HT-29 (cell line): ENCODE measurements around the gene TMEM132D. TPM values are rescaled to one million over a fixed set of nuclear protein-coding genes. Genes with fewer than 3 reads are reported as not detected.
"Not testable (repeated sequence)": the region's sequence is repeated elsewhere in the genome, so short reads cannot be mapped to it uniquely, and the experiment has no call there.

Experiments used
- DNase-seq: peaks from one replicate; pipeline ENCODE4 v3.0.0-alpha.2; 2015; ENCODE audit warnings: low spot score
- total RNA-seq: library from RNA; depleted of rRNA; stranded (reverse); fragments of >200 nt; shearing (Covaris generic); gene quantifications from 2 replicates; pipeline ENCODE4 v1.2.3, GENCODE V29; 2014; rRNA removed

TMEM132D gene
- not detected in 2 replicates for total RNA-seq

DNA sequence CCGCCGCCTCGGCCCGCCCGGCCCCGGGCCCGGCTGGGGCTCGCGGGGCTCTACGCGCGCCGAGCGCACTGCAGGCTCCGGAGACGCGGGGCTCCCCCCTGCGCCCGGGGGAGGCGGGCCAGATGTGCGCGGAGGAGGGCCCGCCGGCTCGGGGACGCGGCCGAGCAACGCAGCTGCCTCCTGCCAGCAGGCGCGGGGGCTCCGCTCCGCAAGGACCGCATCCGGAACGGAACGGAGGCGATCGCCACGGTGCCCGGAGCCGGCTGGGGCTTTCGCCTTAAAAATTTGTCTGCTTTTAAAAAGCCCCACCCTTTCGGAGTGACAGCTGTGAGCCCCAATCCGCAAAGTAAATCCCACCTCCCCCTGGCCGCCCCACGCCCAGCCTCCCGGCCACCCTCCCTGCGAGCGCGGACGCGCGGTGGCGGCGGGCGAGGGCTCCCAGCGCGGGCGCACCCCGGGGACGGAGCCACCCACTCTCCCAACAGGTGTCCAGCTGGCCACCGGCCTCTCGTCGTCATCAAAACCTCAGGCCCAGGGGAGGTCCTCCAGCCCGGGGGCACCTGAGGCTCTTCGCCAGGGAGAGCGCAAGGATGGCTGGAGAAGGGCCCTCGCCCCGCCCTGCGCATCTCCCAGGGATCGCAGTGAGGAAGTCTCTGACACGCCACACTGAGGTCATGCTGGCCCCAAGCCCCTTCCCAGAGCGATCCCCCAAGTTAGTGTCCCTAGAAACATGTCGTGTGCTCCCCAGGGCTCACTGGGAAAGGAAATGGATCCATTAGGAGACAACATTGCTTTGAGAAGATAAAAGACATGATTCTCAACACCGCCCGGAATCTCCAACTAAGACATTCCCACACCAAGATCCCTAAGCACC, at the start of gene TMEM132D:
TSS of gene TMEM132D (minus strand) at position 70 of the 874 bp plus-strand sequence.
- no peak for DNase-seq

DNA sequence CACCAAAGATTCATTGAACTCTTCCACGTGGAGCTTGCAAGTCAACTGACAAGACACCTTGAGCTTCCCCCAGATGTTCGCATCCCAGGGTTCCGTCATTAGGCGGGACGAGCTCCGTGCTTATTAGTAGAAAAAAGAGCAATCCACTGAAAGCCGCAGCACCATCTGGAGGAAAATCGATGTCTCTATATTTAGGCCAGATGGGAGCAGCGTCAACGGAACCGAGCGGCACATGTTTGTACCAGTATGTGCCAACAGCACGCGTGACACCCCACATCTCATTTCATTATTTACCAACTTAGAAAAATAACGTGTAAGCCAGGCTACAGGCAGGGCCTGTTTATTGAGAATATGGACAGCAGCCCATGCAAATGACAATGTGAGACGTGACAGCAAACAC, 45.8 kb upstream of the TMEM132D start:
- DNase-seq, result no peak

GRCh38 chr12:129941618-129942017, 37.8 kb upstream of the TMEM132D start:
- no peak for DNase-seq

- DNase-seq, result no peak
Measured at GRCh38 chr12:129938089-129938488, 34.3 kb upstream of the TMEM132D start.

GRCh38 chr12:129937426-129937825, 33.6 kb upstream of the TMEM132D start:
- DNase-seq, result no peak

DNA sequence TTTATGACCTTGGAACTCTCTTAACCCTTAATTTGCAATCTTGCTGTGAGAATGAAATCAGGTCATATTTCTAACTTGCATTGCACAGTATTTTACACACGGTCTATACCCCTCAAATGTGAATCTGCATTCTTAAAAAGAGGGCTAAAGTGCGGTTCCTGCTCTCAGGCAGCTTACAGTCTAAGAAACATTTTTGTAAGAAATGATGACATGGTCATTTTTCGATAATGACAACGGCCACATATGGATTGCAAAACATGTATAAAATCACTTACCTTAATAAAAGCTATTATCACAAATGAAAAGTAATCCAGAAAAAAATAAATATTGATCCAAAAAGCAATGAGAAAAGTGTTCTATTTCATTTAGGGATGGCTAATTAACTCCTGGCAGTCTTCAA, 24.8 kb upstream of the TMEM132D start:
- no peak for DNase-seq

GRCh38 chr12:129927316-129927900, 23.6 kb upstream of the TMEM132D start:
- no peak for DNase-seq

DNA sequence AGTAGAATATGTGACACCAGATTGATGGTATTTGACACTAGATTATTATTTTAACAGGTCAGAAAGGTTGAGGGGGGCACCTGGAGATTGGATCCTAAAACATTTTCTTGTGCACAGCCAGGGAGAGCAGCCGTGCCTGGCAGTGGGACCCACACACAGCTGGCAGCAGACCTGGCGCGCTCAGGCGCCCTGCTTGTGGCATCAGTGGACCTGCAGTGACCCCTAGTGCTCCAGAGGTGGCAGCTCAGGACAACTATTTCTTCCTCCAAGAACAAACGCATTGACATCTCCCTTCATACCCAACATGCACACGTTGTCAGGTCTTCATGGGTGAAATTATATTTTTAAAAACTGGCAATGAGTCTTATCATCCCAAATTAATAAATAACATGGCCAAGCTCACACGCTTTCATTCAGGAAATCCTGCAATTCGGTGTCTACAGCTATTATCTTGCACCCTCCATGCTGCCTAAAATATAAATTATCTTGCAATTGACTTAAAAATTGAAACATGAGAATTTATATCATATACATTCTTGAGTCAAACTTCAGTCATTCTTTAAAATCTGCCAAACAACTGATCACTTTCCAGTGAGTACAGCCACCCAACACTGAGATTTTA, 7.7 kb upstream of the TMEM132D start:
- peak; percentile 61 for DNase-seq

DNA sequence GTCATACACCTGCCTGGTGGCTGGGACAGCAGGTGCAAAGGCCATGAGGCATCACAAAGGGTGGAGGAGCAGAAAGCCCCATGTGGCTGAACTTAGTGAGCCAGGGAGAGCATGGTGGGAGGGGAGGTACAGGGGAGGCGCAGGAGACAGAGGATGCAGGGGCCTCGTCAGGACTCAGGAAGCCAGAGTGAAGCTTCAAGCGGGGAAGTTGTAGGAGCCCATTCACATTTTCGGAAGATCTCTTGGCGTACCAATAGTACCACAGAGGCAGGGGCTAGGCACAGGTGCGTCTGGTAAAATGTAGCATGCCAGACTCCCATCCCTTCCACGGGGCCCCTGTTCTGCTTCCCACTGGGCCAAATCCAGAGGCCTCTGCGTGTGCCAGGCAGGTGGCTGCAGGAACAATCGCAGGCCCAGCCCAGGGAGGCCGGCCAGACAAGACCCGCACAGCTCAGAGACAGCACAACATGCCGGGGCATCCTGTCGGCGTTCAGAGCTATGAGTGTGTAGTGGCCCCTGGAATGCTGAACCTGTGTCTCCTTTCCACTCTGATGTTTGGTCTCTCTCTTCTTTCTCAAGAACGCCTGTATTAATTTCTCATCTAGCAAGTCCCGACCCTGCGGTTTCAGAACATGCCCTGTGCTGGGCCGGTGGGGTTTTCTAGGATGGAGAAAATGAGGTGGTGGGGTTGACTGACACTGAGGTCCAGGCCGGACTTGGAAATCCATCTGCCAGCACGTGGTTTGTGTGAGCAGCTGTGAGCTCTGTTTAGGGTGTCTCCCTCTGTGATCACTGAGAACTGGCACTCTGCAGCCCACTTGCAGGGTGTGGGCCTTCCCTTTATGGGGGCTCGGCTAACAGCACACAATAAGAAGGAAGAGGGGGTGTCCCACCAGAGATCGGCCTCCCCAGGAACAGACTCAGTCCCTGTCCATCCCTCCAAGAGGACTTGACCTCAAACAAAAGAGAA, 5.5 kb upstream of the TMEM132D start:
- no peak for DNase-seq

- no peak for DNase-seq
Measured at GRCh38 chr12:129903092-129903945, 506 bp downstream of the TMEM132D start.

GRCh38 chr12:129902371-129903091, 1.3 kb downstream of the TMEM132D start:
- no peak for DNase-seq

DNA sequence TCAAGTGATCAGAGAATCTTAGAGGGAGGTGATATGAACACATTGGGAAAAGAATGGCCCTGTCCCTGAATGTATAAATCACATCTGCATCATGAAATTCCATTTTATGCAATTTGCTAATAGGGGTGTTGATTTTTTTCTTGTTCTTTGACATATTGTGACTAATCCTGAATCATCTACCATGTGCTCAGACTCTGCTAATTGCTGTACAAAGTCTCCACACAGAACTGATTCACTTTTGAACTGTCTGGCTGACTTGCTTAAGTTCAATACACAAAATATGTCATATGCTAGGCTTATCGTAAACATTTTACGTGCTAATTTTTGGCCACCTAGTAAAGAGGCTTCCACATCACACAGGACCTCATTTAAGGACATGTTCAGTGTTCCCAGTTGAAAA, 2.6 kb downstream of the TMEM132D start:
- DNase-seq, result no peak

DNA sequence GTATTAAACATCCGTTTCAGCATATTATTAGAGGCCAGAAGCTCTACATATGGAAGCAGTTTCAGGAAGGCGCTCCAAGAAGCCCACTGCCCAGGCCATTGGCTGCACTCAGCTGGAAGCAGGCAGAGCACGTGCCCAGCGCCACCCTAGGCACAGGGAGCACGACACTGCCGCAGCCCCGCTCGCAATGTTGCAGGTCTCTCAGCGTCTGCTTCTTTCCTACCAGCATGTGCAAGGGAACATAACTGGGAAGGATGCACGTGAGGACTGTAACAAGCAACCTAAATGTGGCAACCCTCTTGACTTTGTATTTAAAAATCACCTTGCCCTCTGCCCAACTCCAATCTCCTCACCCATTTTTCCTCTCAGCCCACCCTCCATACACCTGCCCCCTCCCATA, 3.5 kb downstream of the TMEM132D start:
- no peak for DNase-seq

- DNase-seq, result not testable (repeated sequence)
Measured at GRCh38 chr12:129899045-129899444, 4.8 kb downstream of the TMEM132D start.

DNA sequence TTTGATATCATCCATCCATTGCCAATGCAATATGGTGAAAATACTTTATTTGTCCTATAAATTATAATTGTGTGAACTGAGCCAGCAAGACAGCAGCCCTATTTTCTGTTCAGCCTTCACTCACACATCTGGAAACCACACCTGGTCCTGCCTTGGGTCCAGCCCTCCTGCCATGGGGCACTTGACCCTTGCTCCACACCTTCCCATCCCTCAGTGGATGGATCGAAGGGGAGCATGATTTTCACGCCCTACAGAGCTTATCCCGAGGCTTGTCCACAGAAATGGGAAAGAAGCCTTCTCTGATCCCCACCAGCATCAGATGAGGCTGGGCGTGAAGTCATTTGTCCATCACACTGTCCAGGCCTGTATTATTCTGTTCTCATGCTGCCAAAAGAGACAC, 10.1 kb downstream of the TMEM132D start:
- DNase-seq, result no peak

- no peak for DNase-seq
Measured at GRCh38 chr12:129887101-129887500, 16.7 kb downstream of the TMEM132D start.

DNA sequence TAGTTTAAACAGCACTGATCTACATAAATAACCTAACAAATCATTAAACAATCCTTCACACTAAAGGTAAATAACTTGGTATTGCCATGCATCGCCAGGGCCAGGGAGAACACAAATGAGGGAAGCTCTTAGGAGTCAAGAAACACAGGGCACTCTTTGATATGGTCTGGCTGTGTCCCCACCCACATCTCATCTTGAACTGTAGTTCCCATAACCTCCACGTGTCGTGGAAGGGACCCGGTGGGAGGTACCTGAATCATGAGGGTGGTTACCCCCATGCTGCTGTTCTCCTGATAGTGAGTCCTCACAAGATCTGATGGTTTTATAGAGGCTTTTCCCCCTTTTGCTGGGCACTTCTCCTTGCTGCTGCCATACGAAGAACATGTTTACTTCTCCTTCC, 17.3 kb downstream of the TMEM132D start:
- no peak for DNase-seq

GRCh38 chr12:129885287-129885686, 18.5 kb downstream of the TMEM132D start:
- DNase-seq, result no peak

GRCh38 chr12:129877411-129877810, 26.4 kb downstream of the TMEM132D start:
- DNase-seq, result no peak

DNA sequence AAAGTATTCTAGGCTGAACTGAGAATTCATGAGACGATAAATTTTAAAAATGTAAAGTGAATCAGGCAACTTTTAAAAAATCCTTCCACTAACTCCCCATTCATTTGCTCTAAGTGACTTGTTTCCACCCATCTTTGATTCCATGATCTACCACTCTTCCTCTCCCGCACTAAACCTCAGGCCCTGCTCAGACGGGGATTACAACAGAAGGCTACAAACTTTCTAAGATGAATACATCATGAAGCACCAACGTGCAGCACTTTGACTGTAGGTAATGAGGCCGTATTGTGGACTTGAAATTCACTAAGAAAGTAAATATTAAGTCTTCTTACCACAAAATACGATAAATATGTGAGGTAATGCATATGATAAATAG, 30.0 kb downstream of the TMEM132D start:
- DNase-seq, result no peak
